ENCODE measurements around the gene CACNB2. TPM values are rescaled to one million over a fixed set of nuclear protein-coding genes. Genes with fewer than 3 reads are reported as not detected.

The CACNB2 gene
- total and polyA plus RNA-seq, 4 donors, result 0.38 to 3.1 (median 0.83) TPM

DNA sequence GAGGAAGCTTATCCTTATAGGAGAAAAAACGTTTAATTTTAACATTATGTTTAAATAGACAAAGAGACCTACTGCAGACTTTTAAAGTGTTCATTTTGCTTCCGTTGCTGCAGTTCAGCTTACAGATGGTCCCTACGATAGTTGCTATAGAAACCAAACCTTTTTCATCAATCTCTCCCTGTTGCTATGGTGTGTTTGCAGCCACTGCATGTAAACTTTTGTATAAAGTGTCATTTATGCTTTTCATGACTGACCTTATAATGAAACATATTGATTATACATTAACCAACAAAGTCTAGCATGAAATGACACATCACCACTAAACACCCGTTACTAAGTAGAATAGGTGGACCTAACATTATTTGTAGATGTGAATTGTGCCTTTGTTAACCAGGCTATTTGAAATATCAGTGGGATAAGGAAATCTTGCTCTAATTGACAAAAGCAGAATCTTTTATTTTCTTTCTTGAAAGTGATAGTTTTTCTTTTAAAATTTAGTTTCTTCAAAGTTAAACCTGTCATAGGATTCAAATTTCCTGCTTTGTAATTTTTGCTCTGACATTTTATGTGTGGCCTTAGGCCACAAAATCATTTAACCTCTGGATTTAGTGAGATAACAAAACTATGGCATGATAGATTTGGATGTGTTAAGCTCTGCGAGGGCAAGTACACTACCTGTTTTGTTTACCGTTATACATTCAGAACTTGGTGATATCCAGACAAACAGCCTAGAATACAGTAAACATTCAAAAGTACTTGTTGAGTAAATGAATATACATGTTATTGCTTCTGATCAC, 64.0 kb downstream of the CACNB2 start:
- DNase-seq (ENCODE audit: low spot score), result no peak
- no peak overlapping the region for H3K9ac ChIP-seq (ENCODE audit: low read depth in 1 of 2, low read length in 2 of 2)
- no peak overlapping the region for H3K4me3 ChIP-seq (ENCODE audit: low read depth in 1 of 3, low read length in 3 of 3)
- H3K9me3 ChIP-seq (ENCODE audit: control insufficient read depth in 4 of 4, low read length in 3 of 4), result no peaks in the 10 kb centered on the region
- 52% methylated on average over 6 of the region's 6 CpGs for WGBS
- no peaks in the 10 kb centered on the region for H3K36me3 ChIP-seq (ENCODE audit: control insufficient read depth in 4 of 4, insufficient read depth in 3 of 4, low read depth in 1 of 4, low read length in 3 of 4)
- no peak overlapping the region for H3K27ac ChIP-seq (ENCODE audit: low read depth in 1 of 2, low read length in 2 of 2)
- TF ChIP-seq, protein P1, sequence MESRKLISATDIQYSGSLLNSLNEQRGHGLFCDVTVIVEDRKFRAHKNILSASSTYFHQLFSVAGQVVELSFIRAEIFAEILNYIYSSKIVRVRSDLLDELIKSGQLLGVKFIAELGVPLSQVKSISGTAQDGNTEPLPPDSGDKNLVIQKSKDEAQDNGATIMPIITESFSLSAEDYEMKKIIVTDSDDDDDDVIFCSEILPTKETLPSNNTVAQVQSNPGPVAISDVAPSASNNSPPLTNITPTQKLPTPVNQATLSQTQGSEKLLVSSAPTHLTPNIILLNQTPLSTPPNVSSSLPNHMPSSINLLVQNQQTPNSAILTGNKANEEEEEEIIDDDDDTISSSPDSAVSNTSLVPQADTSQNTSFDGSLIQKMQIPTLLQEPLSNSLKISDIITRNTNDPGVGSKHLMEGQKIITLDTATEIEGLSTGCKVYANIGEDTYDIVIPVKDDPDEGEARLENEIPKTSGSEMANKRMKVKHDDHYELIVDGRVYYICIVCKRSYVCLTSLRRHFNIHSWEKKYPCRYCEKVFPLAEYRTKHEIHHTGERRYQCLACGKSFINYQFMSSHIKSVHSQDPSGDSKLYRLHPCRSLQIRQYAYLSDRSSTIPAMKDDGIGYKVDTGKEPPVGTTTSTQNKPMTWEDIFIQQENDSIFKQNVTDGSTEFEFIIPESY (IDR thresholded peaks at IDR 0.05), result no peak
- TF ChIP-seq FOXA1 (IDR thresholded peaks at IDR 0.05), result no peak
- no peak for TF ChIP-seq RXRA (IDR thresholded peaks at IDR 0.05)
- TF ChIP-seq RAD21 (IDR thresholded peaks at IDR 0.05), result no peak
- TF ChIP-seq GABPA (IDR thresholded peaks at IDR 0.05 in 1 of 2, conservative IDR thresholded peaks at IDR 0.05 in 1 of 2), result no peak
- no peak for TF ChIP-seq HNF4A (conservative IDR thresholded peaks at IDR 0.05)
- TF ChIP-seq, protein P2, sequence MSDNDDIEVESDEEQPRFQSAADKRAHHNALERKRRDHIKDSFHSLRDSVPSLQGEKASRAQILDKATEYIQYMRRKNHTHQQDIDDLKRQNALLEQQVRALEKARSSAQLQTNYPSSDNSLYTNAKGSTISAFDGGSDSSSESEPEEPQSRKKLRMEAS (IDR thresholded peaks at IDR 0.05), result no peak
- TF ChIP-seq, protein P3, sequence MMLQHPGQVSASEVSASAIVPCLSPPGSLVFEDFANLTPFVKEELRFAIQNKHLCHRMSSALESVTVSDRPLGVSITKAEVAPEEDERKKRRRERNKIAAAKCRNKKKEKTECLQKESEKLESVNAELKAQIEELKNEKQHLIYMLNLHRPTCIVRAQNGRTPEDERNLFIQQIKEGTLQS (IDR thresholded peaks at IDR 0.05), result no peak
- TF ChIP-seq, protein P4, sequence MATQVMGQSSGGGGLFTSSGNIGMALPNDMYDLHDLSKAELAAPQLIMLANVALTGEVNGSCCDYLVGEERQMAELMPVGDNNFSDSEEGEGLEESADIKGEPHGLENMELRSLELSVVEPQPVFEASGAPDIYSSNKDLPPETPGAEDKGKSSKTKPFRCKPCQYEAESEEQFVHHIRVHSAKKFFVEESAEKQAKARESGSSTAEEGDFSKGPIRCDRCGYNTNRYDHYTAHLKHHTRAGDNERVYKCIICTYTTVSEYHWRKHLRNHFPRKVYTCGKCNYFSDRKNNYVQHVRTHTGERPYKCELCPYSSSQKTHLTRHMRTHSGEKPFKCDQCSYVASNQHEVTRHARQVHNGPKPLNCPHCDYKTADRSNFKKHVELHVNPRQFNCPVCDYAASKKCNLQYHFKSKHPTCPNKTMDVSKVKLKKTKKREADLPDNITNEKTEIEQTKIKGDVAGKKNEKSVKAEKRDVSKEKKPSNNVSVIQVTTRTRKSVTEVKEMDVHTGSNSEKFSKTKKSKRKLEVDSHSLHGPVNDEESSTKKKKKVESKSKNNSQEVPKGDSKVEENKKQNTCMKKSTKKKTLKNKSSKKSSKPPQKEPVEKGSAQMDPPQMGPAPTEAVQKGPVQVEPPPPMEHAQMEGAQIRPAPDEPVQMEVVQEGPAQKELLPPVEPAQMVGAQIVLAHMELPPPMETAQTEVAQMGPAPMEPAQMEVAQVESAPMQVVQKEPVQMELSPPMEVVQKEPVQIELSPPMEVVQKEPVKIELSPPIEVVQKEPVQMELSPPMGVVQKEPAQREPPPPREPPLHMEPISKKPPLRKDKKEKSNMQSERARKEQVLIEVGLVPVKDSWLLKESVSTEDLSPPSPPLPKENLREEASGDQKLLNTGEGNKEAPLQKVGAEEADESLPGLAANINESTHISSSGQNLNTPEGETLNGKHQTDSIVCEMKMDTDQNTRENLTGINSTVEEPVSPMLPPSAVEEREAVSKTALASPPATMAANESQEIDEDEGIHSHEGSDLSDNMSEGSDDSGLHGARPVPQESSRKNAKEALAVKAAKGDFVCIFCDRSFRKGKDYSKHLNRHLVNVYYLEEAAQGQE (IDR thresholded peaks at IDR 0.05), result no peak
- TF ChIP-seq, protein P5, sequence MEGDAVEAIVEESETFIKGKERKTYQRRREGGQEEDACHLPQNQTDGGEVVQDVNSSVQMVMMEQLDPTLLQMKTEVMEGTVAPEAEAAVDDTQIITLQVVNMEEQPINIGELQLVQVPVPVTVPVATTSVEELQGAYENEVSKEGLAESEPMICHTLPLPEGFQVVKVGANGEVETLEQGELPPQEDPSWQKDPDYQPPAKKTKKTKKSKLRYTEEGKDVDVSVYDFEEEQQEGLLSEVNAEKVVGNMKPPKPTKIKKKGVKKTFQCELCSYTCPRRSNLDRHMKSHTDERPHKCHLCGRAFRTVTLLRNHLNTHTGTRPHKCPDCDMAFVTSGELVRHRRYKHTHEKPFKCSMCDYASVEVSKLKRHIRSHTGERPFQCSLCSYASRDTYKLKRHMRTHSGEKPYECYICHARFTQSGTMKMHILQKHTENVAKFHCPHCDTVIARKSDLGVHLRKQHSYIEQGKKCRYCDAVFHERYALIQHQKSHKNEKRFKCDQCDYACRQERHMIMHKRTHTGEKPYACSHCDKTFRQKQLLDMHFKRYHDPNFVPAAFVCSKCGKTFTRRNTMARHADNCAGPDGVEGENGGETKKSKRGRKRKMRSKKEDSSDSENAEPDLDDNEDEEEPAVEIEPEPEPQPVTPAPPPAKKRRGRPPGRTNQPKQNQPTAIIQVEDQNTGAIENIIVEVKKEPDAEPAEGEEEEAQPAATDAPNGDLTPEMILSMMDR (IDR thresholded peaks at IDR 0.05; ENCODE audit: low read depth, low read length, missing input control), result no peak
- TF ChIP-seq EGR1 (IDR thresholded peaks at IDR 0.05; ENCODE audit: low read depth in 2 of 2), result no peak
- peaks cover 0 to 11% (median 3%) of the 10 kb centered on the region in 4 donors for H3K27me3 ChIP-seq (ENCODE audit: control insufficient read depth in 4 of 4, insufficient read depth in 4 of 4, low read length in 3 of 4)
- no peaks in the 10 kb centered on the region for H3K4me1 ChIP-seq (ENCODE audit: control insufficient read depth in 4 of 4, insufficient read depth in 4 of 4, low read length in 3 of 4)

Measured in liver (tissue), 9 donors.